Mesenteric fat pad (tissue), 1 donor: ENCODE data around the gene SZRD1. TPM values are rescaled to one million over a fixed set of nuclear protein-coding genes. Genes with fewer than 3 reads are reported as not detected.

Experiments
- DNase-seq: peaks from one replicate; pipeline ENCODE4 v3.0.0-alpha.2; 2020; ENCODE audit warnings: low spot score
- total RNA-seq: library from RNA; stranded (reverse); fragmentation: NEBNext Ultra II Directional; extraction: Animal tissue kit (Norgen Biotek cat#: 25700); gene quantifications from one replicate; pipeline ENCODE4 v1.2.1, GENCODE V29; 2021
- donor health status: DM: yes; HTN: yes; CAD: no.

SZRD1 gene
- total RNA-seq, 1 donor from 2014 or later: 133 TPM

- DNase-seq: no peak
Observed at GRCh38 chr1:16393570-16394521, 26.8 kb downstream of the SZRD1 start.

GRCh38 chr1:16394977-16395376, 27.9 kb downstream of the SZRD1 start:
- DNase-seq: no peak

GRCh38 chr1:16396591-16396990, 29.5 kb downstream of the SZRD1 start:
- no peak for DNase-seq

- DNase-seq: no peak
Observed at GRCh38 chr1:16397120-16397519, 30.1 kb downstream of the SZRD1 start.

GRCh38 chr1:16398371-16398953, 31.4 kb downstream of the SZRD1 start:
- DNase-seq: no peak

- DNase-seq: no peak
Observed at GRCh38 chr1:16402742-16403141, 35.7 kb downstream of the SZRD1 start.

GRCh38 chr1:16405441-16405840, 38.4 kb downstream of the SZRD1 start:
- DNase-seq: no peak

- no peak for DNase-seq
Observed at GRCh38 chr1:16406868-16407267, 39.8 kb downstream of the SZRD1 start.

GRCh38 chr1:16409536-16410152, 42.6 kb downstream of the SZRD1 start:
- DNase-seq: no peak

GRCh38 chr1:16410803-16411202, 43.8 kb downstream of the SZRD1 start:
- no peak for DNase-seq

GRCh38 chr1:16413191-16413590, 46.1 kb downstream of the SZRD1 start:
- no peak for DNase-seq

- no peak for DNase-seq
Observed at GRCh38 chr1:16418823-16419425, 51.9 kb downstream of the SZRD1 start.

GRCh38 chr1:16420424-16421118, 53.5 kb downstream of the SZRD1 start:
- no peak for DNase-seq

GRCh38 chr1:16421201-16421600, 54.2 kb downstream of the SZRD1 start:
- DNase-seq: no peak

GRCh38 chr1:16422041-16422440, 55.0 kb downstream of the SZRD1 start:
- DNase-seq: no peak

GRCh38 chr1:16425125-16426025, 58.3 kb downstream of the SZRD1 start:
- no peak for DNase-seq

GRCh38 chr1:16430606-16431005, 63.6 kb downstream of the SZRD1 start:
- no peak for DNase-seq

GRCh38 chr1:16433030-16433429, 66.0 kb downstream of the SZRD1 start:
- no peak for DNase-seq

- no peak for DNase-seq
Observed at GRCh38 chr1:16434007-16434406, 67.0 kb downstream of the SZRD1 start.

- no peak for DNase-seq
Observed at GRCh38 chr1:16434501-16434900, 67.5 kb downstream of the SZRD1 start.
